GM19035 (cell line): ENCODE data around the gene NUDT12.

Source experiments
- ATAC-seq: cut with Tn5 transposase; IDR thresholded peaks from one replicate; pipeline ENCODE4 v1.9.1; 2021; ENCODE audit not compliant: unreplicated experiment

NUDT12 gene

DNA sequence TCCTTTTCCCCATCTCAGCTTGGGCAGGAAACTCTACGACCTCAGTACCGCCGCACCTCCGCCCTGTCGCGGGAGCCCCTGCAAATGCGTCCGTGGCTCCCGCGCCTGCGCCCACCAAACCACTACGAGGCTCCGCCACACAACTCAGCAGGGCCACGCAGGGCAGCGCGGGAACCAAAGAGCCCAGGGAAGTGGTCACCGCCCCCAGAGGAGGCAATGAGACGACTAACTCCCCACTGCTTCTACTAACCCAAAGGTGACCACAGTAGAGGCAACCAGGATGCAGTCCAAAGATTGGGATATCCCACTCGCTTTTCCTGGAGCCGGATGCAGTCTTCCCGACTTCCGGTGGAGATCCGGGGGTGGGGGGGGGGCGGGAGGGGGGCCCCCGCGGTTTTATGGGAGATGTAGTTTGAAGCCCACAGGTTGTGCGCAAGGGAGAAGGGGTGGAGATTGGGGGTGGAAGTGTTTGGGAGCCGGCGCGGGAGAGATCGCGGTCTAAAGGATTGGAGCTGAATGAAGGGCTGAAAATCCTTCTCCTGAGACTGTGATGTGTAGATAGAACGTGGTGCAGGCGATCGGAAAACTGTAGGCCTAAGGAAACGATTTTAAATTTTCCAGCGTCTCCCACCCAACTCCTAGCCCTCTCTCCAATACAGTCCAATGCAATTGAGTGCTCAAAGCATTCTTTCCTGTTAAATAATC is at the start of gene NUDT12:
Gene NUDT12, minus strand, starts transcription at position 337 of the 705 bp plus-strand sequence. CDS start 2,541 bp downstream, outside the sequence.
- ATAC-seq: peak; percentile 89

DNA sequence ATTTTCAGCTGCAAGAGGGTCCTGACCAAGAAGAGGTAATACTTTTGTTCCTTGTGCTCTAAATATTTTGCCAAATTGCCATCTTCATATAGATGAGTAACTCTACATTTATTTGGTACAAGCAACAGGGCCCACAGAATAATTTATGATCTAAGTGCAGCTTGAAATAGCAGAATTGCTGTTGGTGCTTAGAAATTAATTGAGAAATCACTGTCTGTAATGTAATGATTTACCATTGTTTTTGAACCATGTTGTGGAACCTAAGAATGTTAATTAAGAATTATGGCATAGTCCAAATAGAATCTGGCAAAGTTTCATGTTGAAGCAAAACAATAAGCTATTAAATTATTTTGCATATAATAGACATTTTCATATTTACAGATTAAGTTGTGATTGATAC is 44.8 kb upstream of the NUDT12 start:
- ATAC-seq: no peak

DNA sequence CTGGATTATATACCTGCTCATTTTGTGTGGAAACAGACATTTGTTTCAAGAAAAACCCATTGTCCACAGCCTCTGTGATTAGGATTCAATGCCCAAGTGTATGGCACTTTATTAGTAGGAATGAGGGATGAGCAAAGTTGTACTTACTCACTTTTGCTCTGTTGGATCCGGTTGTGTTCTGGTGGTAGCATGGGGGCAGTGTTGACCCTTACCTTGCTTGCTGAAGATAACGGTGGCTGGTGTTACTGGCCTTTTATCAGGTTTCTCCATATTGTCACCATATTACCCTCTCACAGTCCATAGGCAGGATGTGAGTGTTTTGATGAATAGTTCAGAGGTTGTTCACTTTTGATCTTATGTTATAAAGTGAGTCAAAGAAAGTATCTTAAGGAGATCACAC is 42.7 kb upstream of the NUDT12 start:
- no peak for ATAC-seq

DNA sequence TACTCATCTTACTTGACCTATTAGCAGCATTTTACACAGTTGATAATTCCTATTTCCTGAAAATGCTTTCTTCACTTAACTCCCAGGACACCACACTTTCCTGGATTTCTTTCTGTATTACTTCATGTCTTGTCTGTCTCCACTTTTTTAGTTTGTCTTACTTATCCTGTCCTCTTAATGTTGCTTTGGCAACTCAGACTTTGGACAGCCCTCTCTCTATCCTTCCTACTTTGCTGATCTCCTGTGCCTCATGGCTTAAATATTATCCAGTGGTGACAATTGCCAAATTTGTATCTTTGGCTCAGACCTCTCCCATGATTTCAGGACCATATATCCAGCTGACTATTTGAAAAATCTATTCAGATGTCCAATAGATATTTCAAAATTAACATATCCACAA is 39.8 kb upstream of the NUDT12 start:
- no peak for ATAC-seq

DNA sequence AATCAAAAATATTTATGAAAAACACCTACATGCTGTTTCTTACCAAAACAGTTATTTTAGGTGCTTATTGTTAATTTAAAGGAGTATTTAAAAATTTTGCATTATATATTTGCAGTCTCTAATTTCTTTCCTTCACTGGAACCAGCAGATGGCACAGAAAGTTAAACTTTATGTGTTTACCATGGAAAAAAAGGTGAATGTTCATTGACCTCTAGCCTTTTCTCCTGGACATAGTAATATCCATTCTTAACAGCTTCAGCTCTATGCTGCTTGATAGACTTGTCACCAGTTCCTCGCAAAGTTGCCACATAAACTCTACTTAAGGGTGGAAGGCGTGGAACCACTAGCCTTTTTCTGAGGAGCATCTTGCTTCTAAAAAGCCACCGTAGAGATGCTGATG is 38.7 kb upstream of the NUDT12 start:
- ATAC-seq: no peak

DNA sequence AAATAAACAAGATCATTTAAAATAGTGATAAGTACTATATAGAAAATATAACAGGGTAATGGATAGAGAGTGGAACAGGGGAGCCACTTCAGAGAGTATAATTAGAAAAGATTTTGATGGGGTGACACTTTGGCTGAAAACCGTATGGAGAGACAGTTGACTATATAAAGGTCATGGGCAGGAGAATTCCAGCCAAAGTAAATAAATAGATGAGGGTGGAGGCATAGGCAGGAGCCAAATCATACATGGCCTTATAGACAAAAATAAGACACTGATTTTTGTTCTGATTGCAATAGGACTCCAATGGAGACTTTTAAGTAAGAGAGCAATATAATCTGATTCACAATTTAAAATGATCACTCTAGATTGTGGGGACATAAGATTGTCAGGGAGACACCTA is 37.5 kb upstream of the NUDT12 start:
- ATAC-seq: no peak

DNA sequence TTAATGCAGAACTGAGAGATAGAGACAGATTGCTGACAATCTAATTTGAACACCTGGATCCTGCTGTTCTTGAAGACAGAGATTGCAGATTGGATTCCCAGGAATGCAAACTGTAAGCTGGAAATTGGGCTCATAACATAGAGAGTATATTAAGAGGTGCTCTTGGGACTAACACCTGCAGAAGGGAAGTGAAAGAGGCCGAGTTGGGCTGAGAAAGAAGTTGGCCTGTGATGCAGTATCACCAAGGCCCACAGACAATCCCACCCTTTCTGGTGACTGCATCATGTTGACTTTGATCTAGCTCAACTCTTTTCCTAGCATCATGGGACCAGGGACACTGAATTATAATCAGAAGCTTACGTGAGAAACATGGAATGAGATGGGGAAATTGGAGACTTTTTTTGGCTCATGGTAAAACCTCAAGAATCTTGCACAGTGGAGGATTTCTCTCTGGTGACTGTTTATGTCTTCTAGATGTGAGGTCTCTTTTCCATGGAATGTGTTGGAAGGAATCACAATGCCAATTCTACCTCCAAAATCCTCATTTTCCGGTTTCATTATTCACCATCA is 36.5 kb upstream of the NUDT12 start:
- ATAC-seq: no peak

DNA sequence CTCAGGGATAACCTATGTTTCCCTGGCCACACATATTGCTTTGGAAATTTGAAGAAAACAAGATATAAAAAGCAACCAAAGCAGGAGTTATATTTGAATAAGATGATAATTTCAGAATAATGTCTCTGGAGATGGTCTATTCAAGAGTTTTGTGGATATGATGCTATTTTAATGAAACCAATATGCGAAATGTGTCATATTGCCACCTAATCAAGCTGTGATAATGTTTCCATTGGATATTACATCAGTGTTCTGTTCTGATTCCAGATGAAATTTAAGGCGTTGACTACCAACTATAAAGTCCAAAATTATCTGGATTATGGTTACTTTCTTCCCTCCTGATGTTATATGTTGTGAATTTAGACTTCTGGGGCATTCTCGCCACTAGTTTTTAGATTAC is 27.6 kb upstream of the NUDT12 start:
- ATAC-seq: no peak

DNA sequence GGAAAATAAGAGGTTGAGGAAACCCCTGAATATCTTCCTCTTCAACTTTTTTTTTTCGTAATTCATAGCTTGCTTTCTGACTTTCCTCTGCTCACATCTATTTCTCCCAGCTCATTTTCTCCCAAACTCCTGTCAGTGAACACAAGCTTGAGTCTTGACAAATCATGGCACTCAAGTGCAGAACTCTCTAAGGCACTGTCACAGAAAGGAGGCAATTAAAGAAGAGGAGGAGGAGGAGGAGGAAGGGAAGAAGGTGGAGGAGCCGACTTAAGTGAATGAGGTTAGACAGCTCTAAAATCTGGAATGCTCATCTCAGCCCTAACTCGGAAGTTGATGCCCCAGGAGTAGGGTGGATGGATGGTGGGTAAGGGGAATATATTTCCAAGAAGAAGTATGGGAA is 27.2 kb upstream of the NUDT12 start:
- ATAC-seq: no peak

DNA sequence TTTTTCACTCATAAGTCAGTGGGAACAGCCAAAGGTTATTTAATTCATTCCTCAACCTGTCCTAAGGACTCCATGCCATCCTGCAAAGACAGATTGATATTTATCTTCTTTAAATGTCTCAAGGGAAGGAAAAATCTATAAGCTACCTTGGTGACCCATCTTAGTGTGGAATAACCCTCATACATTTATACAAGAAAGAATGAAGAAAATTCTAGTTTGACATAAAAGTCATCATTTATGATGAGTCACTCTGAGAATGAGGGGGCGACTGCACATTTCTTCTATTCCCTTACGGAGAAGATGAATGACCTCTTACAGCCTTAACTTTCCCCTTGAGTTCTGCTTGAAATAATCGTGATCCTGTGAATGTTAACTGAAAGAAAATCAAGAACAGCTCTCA is 26.8 kb upstream of the NUDT12 start:
- no peak for ATAC-seq

DNA sequence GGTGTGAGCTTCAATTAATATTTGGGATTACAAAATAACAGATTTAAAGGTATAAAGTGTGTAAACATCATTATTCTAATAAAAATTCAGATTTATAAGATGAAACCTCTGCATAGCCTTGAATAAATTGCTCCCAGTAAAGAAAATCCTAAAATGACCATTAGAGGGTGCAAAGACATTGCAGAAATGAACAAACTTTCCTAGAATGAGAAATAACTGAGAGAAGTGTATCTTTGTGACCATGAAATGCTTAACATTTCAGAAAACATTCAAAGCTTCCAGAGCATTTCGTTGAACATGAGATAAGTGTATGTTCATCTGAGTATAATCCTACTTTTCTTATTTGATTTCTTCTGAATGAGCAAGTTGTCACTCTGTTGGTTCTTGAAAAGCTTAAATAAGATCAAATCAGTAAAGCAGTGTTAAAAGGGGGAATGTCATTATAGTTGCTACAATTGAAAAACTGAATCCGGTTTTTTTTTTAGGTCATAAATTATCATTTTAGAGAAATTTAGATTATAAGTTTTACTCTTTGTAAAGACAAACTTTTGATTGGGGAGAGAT is 24.7 kb upstream of the NUDT12 start:
- ATAC-seq: no peak

DNA sequence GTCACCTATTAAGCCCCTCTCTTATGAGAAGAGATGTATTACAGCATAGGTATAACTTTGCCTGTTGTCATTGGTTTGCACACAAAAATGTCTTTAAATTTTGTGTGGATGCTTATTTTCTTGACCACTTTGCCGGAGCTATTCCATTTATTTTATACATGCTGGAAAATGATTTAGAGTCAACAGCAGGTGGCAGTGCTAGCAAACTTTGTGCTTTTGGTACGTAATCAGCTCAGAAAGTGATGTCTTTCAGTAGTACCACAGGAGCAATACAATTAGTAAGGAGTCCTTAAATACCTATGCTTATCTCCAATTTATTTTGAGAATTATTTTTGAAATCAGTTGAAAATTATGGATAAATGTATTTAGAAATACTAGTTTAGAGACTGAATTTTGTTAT is 19.8 kb upstream of the NUDT12 start:
- ATAC-seq: peak; percentile 55

DNA sequence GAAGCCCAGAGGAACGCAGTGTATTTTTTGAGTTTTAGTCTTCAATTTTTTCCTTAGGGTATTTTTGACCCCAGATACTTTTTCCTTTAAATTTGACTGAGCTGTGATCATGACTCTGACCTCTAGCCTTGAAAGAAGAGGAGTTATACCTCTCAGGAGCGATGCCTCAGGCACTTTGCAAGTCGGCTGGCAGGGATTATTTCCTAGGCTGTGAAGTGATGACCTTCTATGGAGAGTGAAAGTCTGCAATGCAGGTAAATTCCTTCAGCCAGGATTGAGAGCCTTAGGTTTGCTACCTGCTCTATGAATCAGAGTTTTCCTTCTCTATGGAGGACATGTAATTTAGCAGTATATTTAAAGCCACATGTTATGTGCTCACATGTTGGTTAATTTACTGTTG is 10.8 kb upstream of the NUDT12 start:
- ATAC-seq: no peak

DNA sequence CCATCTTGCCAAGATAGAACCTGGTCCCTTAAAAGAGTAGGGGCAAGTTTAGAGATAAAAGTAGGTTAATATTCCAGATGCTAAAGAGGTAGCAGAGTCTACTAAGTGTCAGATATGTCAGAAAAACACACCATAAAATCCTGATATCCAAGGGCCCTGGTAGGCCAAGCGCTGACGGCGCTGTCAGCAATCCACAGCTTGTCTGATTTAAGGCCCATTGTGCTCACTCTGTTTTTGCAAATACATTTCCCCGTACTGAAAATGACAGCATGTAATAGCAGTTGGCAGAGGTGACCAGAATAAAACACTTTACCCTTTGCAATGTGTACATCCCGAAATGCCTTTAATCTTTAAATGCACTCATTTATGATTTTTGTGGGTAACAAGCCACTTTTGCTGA is 9.9 kb upstream of the NUDT12 start:
- no peak for ATAC-seq

DNA sequence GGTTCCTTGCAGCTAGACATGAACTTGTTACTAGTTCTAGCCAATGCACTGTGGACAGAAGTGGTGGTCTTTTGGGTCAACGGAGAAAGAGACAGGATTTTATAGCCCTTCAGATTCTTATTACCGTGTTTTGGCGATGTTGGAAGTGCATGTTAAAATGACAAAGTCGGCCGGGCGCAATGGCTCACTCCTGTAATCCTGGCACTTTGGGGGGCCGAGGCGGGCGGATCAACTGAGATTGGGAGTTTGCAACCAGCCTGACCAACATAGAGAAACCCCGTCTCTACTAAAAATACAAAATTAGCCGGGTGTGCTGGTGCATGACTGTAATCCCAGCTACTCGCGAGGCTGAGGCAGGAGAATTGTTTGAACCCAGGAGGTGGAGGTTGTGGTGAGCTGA is 9.1 kb upstream of the NUDT12 start:
- no peak for ATAC-seq

DNA sequence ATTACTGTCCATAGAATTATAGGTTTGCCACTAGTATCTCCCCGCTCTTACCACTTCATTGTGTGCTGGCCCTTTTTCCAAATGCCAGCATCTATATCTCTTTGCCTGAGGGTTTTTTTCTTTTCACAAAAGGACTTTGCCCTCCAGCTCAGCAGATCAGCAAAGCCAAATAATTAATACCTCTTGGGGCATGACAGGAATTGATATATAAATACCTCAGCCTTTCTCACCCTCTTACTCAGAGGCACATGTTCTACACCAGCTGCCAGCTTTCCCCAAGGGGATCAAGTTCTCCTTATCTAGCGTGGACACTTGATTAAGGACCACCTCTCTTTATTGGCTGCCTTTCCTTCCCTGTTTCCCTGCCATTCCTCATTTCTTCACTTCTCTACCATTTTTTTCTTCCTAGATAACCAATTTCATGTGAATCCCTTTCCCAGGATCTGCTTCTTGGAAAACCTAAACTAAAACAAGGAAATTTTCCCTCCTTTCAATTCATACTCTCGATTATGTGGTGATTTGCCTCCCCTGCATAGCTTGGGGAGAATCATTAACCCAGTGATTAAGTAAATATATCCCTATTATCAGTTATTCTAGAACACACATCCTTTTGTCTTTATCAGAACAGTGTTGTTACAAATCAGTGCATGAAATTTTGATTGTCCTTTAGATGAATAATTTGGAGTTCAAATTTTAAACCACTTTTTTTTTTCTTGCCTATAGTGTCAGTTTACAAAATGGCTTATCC is 6.9 kb upstream of the NUDT12 start:
- no peak for ATAC-seq

DNA sequence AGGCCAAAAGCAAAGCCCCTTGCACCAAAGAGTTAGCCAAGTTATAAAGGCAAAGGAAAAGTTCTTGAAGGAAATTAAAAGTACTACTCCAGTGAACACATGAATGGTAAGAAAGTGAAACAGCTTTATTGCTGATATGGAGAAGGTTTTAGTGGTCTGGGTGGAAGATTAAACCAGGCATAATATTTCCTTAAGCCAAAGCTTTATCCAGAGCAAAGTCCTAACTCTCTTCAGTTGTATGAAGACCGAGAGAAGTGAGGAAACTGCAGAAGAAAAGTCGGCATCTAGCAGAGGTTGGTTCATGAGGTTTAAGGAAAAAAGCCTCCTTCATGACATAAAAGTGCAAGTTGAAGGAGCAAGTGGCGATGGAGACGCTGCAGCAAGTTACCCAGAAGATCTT is 3.1 kb upstream of the NUDT12 start:
- no peak for ATAC-seq

DNA sequence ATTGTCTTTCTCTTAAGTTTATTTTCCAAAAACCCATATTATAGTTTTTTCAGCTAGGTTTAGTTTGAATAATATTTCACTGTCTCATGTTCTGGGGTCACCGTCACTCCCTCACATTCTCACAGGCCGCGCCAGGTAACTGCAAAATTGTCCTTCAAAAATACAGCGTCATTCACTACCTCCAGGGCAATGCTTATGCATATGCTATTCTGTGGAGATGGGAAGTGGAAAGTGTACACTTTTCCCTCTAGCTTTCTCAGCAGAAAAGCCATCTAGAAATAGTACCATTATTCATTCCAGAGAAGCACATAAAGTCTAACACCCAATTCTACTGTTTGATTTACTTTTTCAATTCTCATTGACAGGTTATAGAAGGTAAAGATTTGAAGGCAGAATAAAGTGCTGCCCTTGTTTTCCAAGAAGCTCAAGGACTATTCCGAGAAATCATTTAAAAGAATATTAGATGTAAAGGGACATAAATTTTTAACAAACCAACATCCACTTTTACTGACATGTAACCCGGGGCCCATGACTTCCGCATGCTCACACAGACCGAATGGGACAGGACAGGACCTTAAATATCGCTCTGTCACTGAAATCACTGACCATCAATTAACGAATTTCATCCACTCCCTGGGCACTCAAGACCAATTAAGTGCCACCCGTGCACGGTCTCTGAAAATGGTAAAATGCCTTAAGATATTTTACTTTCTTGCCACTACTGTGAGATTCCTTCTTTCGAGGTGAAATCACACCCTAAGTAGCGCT is 720 bp downstream of the NUDT12 start:
- peak; percentile 59 for ATAC-seq

DNA sequence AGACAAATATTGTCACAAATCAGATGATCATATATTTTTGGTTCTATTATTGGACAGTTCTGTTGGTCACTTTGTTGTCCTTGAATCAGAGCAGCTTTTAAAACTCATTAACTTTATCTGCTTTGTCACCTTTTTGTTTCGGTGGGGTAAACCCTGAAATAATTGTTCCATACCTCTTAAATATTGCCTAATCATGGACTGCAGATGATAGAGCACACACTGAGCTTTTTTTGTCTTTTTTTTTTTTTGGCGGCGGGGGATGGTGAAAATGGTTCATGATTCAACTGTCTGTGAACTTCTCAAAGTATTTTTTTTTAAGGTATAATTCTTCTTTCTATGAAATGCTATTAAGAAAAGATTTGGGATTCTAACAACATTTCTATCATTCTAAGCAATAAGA is 1.8 kb downstream of the NUDT12 start:
- no peak for ATAC-seq

DNA sequence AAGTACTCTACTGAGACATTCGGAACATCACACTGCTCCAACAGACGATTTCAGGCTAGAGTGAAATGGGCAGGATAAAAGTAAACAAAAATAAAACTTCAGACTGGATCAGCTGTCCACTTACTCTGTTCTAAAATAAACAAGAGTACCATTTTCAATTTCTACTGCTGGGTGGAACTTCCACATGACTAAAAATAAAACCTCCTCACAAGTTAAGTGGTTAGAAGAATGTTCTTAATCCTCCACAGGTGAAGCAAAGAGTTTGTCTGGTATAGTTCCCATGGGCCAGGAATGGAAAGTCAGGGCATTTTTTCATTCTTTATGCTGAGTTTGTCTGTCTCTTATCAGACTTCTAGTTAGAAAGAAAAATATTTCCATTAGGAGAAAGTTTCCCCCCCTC is 15.7 kb downstream of the NUDT12 start:
- ATAC-seq: peak; percentile 57

DNA sequence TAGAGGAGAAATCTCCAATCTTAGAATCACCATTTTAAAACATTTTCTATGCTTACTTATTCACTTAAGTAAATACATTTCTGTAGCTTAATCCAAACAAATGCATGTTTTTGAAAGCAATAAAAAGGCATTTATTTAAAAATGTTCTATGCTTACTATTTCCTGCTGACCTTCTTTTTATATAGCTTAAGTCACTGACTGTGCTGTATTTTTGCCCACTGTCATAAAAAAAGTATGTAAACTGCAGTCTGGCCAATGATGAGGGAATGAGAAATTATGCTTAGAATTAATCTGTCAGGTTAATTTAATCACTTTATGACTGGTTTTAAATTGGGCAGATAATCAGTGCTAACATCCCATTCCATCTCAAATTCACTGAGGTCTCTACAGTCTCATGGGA is 20.1 kb downstream of the NUDT12 start:
- no peak for ATAC-seq
